ENCODE measurements around the gene CEACAM18. TPM values are rescaled to one million over a fixed set of nuclear protein-coding genes. Genes with fewer than 3 reads are reported as not detected.

CEACAM18 gene
- total and polyA plus RNA-seq, 8 donors, result not detected

GRCh38 chr19:51469162-51469561 lies 9.2 kb upstream of the CEACAM18 start:
- H3K4me1 ChIP-seq, result peaks cover 0 to 9% (median 0%) of the 10 kb centered on the region in 4 donors
- TF ChIP-seq EP300 (IDR thresholded peaks at IDR 0.05), result no peak
- TF ChIP-seq POLR2AphosphoS5 (IDR thresholded peaks at IDR 0.05), result no peak
- no peak for TF ChIP-seq POLR2A (IDR thresholded peaks at IDR 0.05)
- TF ChIP-seq, protein P1, sequence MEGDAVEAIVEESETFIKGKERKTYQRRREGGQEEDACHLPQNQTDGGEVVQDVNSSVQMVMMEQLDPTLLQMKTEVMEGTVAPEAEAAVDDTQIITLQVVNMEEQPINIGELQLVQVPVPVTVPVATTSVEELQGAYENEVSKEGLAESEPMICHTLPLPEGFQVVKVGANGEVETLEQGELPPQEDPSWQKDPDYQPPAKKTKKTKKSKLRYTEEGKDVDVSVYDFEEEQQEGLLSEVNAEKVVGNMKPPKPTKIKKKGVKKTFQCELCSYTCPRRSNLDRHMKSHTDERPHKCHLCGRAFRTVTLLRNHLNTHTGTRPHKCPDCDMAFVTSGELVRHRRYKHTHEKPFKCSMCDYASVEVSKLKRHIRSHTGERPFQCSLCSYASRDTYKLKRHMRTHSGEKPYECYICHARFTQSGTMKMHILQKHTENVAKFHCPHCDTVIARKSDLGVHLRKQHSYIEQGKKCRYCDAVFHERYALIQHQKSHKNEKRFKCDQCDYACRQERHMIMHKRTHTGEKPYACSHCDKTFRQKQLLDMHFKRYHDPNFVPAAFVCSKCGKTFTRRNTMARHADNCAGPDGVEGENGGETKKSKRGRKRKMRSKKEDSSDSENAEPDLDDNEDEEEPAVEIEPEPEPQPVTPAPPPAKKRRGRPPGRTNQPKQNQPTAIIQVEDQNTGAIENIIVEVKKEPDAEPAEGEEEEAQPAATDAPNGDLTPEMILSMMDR (IDR thresholded peaks at IDR 0.05), result no peak
- no peaks in the 10 kb centered on the region for H3K9me3 ChIP-seq
- no peak overlapping the region for H3K4me3 ChIP-seq
- H3K27me3 ChIP-seq, result peaks cover 0 to 58% (median 8%) of the 10 kb centered on the region in 3 donors
- H3K36me3 ChIP-seq, result no peaks in the 10 kb centered on the region
- no peak overlapping the region for H3K27ac ChIP-seq
- DNase-seq, result peak in 1 of 2 donors; percentile 15
- intact Hi-C loops (cut with DNase I; ENCODE audit: low total_unique reads), result no loop called here
- 40 to 61% (median 52%) methylated on average over 4 of the region's 4 CpGs for WGBS, 5 donors

GRCh38 chr19:51469629-51470028 lies 8.7 kb upstream of the CEACAM18 start:
- Histone ChIP-seq H3K4me1 (peaks cover 0 to 13% (median 0%) of the 10 kb centered on the region in 4 donors), H3K4me3 (no peak overlapping the region), H3K27ac (no peak overlapping the region), H3K36me3 (no peaks in the 10 kb centered on the region), H3K9me3 (no peaks in the 10 kb centered on the region), H3K27me3 (peaks cover 0 to 55% (median 8%) of the 10 kb centered on the region in 3 donors)
- peak in 1 of 2 donors; percentile 2 for DNase-seq
- TF ChIP-seq EP300 (IDR thresholded peaks at IDR 0.05) (no peak), POLR2A (IDR thresholded peaks at IDR 0.05) (no peak), POLR2AphosphoS5 (IDR thresholded peaks at IDR 0.05) (no peak)
- intact Hi-C loops (cut with DNase I; ENCODE audit: low total_unique reads), result loop anchor here (5.0 kb wide), 1 partner anchor 188 kb away; no protein-coding TSS in a partner anchor
- 47 to 82% (median 56%) methylated on average over 1 of the region's 1 CpG for WGBS, 5 donors

DNA sequence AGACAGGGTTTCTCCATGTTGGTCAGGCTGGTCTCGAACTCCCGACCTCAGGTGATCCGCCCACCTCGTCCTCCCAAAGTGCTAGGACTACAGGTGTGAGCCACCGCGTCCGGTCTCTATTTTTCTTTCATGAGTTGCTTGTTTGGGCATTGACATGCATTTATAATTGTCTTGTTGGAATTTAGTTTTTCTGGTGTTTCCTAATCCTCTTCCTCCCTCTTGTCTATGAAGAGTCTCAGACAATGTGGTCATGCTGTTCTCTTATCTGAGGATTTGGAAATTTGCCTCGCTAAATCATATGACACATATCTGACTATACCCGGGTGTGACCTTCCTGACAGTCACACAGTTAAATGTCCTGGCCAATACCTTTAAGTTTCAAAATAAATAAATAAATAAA lies 7.4 kb upstream of the CEACAM18 start:
- WGBS, 5 donors, result 75 to 80% (median 78%) methylated on average over 9 of the region's 9 CpGs
- Histone ChIP-seq H3K27ac (no peak overlapping the region), H3K9me3 (no peaks in the 10 kb centered on the region), H3K27me3 (peaks cover 0 to 44% (median 8%) of the 10 kb centered on the region in 3 donors), H3K36me3 (no peaks in the 10 kb centered on the region), H3K4me3 (no peak overlapping the region), H3K4me1 (peaks cover 0 to 16% (median 0%) of the 10 kb centered on the region in 4 donors)
- DNase-seq, result no peak
- intact Hi-C loops (cut with DNase I; ENCODE audit: low total_unique reads), result loop anchor here (5.0 kb wide), 1 partner anchor 186 kb away; no protein-coding TSS in a partner anchor
- TF ChIP-seq POLR2A (IDR thresholded peaks at IDR 0.05) (no peak), POLR2AphosphoS5 (IDR thresholded peaks at IDR 0.05) (no peak), EP300 (IDR thresholded peaks at IDR 0.05) (no peak)
- TF ChIP-seq, protein P1 (IDR thresholded peaks at IDR 0.05), result no peak

- no peaks in the 10 kb centered on the region for H3K36me3 ChIP-seq
- peaks cover 0 to 44% (median 8%) of the 10 kb centered on the region in 3 donors for H3K27me3 ChIP-seq
- no peak for DNase-seq
- H3K4me3 ChIP-seq, result no peak overlapping the region
- peaks cover 0 to 16% (median 0%) of the 10 kb centered on the region in 4 donors for H3K4me1 ChIP-seq
- no peaks in the 10 kb centered on the region for H3K9me3 ChIP-seq
- H3K27ac ChIP-seq, result no peak overlapping the region
- whole genome bisulfite sequencing, 5 donors, result 53 to 76% (median 69%) methylated on average over 1 of the region's 1 CpG
- no peak for TF ChIP-seq POLR2A (IDR thresholded peaks at IDR 0.05)
- no peak for TF ChIP-seq POLR2AphosphoS5 (IDR thresholded peaks at IDR 0.05)
- no peak for TF ChIP-seq EP300 (IDR thresholded peaks at IDR 0.05)
- TF ChIP-seq, protein P1 (IDR thresholded peaks at IDR 0.05), result no peak
- intact Hi-C loops (cut with DNase I; ENCODE audit: low total_unique reads), result loop anchor here (5.0 kb wide), 1 partner anchor 186 kb away; no protein-coding TSS in a partner anchor
Measured at GRCh38 chr19:51471527-51471926, 6.8 kb upstream of the CEACAM18 start.

DNA sequence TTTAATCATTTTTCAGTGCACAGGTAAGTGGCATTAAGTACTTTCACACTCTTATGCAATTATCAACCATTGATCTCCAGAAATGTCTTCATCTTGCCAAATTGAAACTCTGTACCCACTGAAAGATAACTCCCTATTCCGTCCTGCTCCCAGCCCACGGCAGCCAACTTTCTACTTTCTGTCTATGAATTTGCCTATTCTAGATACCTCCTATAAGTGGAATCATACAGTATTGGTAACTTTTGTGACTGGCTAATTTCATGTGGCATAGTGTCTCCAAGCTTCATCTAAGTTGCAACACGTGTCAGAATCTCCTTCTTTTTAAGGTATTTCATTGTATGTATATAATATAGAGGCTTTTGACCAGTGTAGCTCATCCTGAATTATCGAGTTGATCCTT lies 5.7 kb upstream of the CEACAM18 start:
- DNase-seq, result no peak
- intact Hi-C loops (cut with DNase I; ENCODE audit: low total_unique reads), result loop anchor here (5.0 kb wide), 1 partner anchor 185 kb away; no protein-coding TSS in a partner anchor
- H3K4me3 ChIP-seq, result no peak overlapping the region
- WGBS, 5 donors, result 9 to 18% (median 13%) methylated on average over 4 of the region's 4 CpGs
- H3K4me1 ChIP-seq, result peaks cover 0 to 16% (median 0%) of the 10 kb centered on the region in 4 donors
- TF ChIP-seq POLR2AphosphoS5 (IDR thresholded peaks at IDR 0.05) (no peak), EP300 (IDR thresholded peaks at IDR 0.05) (no peak), POLR2A (IDR thresholded peaks at IDR 0.05) (no peak)
- TF ChIP-seq, protein P1 (IDR thresholded peaks at IDR 0.05), result no peak
- peaks cover 0 to 44% (median 8%) of the 10 kb centered on the region in 3 donors for H3K27me3 ChIP-seq
- H3K9me3 ChIP-seq, result no peaks in the 10 kb centered on the region
- no peak overlapping the region for H3K27ac ChIP-seq
- H3K36me3 ChIP-seq, result no peaks in the 10 kb centered on the region

Data from stomach (tissue), 9 donors.